Ishikawa (cell line): ENCODE measurements around the gene WDR83.

ENCODE experiments used
- CEBPB ChIP-seq: IDR thresholded peaks from 2 replicates; pipeline ENCODE4 v1.6.1; 2012
- CREB1 ChIP-seq: IDR thresholded peaks from 2 replicates; pipeline ENCODE4 v1.6.1; 2012; ENCODE audit warnings: low read depth
- EGR1 ChIP-seq: IDR thresholded peaks from 2 replicates; pipeline ENCODE4 v1.6.1; 2012
- EP300 ChIP-seq: IDR thresholded peaks from 2 replicates; pipeline ENCODE4 v1.6.1; 2012; ENCODE audit warnings: borderline replicate concordance
- FOXM1 ChIP-seq: IDR thresholded peaks from 2 replicates; pipeline ENCODE4 v1.6.1; 2012; ENCODE audit warnings: low read depth, borderline replicate concordance
- NFIC ChIP-seq: IDR thresholded peaks from 2 replicates; pipeline ENCODE4 v1.6.1; 2012
- RAD21 ChIP-seq: IDR thresholded peaks from 2 replicates; pipeline ENCODE4 v1.6.1; 2012; ENCODE audit warnings: low read depth
- TAF1 ChIP-seq: IDR thresholded peaks from 2 replicates; pipeline ENCODE4 v1.6.1; 2012; ENCODE audit warnings: low read depth, mild to moderate bottlenecking
- TCF12 ChIP-seq: IDR thresholded peaks from 2 replicates; pipeline ENCODE4 v1.6.1; 2012; ENCODE audit warnings: low read depth
- TEAD4 ChIP-seq: IDR thresholded peaks from 2 replicates; pipeline ENCODE4 v1.6.1; 2012
- YY1 ChIP-seq: IDR thresholded peaks from 2 replicates; pipeline ENCODE4 v1.6.1; 2012; ENCODE audit warnings: low read depth
- ZBTB7A ChIP-seq: IDR thresholded peaks from 2 replicates; pipeline ENCODE4 v1.6.1; 2012; ENCODE audit warnings: low read depth
- TF ChIP-seq, protein P1 (sequence below): IDR thresholded peaks from 2 replicates; pipeline ENCODE4 v1.6.1; 2012; ENCODE audit warnings: low read depth, mild to moderate bottlenecking
- TF ChIP-seq, protein P2 (sequence below): IDR thresholded peaks from 2 replicates; pipeline ENCODE4 v1.6.1; 2012
- TF ChIP-seq, protein P3 (sequence below): IDR thresholded peaks from 2 replicates; pipeline ENCODE4 v1.6.1; 2012

The WDR83 gene

DNA sequence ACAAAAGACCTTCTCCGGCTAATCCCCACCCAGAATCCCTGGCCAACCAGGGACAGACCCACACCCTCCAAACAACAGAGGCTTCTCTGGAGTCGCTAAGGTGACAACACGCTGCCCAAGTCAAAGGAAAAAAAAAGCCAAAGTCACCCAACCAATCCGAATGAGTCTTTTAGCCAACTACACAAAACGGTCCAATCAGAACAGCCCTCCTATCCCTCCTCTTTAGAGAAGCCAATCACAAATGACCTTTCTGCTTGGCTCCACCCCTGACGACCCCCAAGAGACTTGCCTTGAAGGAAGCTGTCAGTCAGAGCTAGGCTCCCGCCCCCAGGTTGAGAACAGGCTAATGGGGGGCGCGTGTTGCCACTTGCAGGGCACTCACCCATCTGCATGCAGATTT, 36.4 kb downstream of the WDR83 start:
- TF ChIP-seq TCF12 (no peak), TEAD4 (no peak), CREB1 (no peak), EP300 (no peak)

DNA sequence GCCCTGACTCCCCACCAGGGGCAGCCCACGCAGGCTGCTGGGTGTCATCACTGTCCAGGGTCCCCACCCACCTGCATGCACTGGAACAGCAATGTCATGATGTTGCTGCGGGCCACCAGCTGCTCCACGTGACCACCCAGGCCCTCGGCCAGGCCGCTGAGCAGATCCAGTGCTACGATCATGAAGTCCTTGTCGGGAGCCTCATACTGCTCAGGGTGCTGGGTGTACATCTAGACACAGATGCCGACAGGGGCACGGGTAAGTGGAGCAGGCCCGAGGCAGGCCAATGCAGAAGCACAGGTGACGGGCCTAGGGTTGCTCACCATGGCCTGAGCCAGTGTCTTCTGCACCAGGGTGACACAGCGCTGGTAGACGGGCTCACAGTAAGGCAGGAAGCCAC, 38.6 kb downstream of the WDR83 start:
- no peak for TF ChIP-seq TAF1
- TF ChIP-seq, protein P1, sequence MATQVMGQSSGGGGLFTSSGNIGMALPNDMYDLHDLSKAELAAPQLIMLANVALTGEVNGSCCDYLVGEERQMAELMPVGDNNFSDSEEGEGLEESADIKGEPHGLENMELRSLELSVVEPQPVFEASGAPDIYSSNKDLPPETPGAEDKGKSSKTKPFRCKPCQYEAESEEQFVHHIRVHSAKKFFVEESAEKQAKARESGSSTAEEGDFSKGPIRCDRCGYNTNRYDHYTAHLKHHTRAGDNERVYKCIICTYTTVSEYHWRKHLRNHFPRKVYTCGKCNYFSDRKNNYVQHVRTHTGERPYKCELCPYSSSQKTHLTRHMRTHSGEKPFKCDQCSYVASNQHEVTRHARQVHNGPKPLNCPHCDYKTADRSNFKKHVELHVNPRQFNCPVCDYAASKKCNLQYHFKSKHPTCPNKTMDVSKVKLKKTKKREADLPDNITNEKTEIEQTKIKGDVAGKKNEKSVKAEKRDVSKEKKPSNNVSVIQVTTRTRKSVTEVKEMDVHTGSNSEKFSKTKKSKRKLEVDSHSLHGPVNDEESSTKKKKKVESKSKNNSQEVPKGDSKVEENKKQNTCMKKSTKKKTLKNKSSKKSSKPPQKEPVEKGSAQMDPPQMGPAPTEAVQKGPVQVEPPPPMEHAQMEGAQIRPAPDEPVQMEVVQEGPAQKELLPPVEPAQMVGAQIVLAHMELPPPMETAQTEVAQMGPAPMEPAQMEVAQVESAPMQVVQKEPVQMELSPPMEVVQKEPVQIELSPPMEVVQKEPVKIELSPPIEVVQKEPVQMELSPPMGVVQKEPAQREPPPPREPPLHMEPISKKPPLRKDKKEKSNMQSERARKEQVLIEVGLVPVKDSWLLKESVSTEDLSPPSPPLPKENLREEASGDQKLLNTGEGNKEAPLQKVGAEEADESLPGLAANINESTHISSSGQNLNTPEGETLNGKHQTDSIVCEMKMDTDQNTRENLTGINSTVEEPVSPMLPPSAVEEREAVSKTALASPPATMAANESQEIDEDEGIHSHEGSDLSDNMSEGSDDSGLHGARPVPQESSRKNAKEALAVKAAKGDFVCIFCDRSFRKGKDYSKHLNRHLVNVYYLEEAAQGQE = no peak
- TF ChIP-seq, protein P2, sequence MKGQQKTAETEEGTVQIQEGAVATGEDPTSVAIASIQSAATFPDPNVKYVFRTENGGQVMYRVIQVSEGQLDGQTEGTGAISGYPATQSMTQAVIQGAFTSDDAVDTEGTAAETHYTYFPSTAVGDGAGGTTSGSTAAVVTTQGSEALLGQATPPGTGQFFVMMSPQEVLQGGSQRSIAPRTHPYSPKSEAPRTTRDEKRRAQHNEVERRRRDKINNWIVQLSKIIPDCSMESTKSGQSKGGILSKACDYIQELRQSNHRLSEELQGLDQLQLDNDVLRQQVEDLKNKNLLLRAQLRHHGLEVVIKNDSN = no peak
- no peak for TF ChIP-seq RAD21
- no peak for TF ChIP-seq ZBTB7A
- no peak for TF ChIP-seq FOXM1
- no peak for TF ChIP-seq TCF12
- no peak for TF ChIP-seq TEAD4
- no peak for TF ChIP-seq CEBPB
- no peak for TF ChIP-seq CREB1
- no peak for TF ChIP-seq EGR1

DNA sequence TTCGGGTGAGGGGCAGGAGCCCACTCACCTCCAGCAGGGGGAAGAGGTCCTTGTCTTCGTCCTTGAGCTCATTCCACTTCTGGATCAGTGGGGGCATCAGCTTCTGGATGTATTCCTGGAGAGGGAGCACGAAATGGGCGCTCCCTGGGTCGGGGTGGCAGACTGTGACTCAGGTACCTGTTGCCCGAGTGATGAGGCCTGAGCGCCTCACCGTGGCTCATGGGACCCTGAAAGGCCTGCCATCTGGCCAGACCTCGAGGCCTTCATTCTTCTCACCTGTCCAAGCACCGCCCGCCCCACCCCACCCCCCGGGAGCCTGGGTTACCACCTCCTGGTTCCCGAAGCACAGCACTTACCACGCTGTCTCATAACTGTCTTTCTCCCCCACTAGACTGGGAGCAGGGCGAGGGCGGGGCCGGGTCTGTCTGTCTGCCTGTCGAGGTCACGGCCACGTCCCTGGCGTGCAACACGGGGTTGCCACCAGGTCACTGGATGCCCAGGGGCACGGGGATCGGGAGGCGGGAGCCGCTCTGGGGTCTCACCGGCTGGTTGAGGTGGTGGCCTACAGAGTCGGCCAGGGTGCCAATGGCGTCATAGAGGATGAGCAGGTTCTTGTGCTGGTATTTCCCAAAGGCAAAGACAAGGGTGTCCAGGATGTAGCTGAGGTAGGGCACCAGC, 39.2 kb downstream of the WDR83 start:
- TF ChIP-seq CEBPB = no peak
- TF ChIP-seq CREB1 = no peak
- no peak for TF ChIP-seq TEAD4
- TF ChIP-seq, protein P3, sequence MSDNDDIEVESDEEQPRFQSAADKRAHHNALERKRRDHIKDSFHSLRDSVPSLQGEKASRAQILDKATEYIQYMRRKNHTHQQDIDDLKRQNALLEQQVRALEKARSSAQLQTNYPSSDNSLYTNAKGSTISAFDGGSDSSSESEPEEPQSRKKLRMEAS = no peak
- TF ChIP-seq YY1 = no peak
- no peak for TF ChIP-seq ZBTB7A
- no peak for TF ChIP-seq NFIC
- TF ChIP-seq TAF1 = no peak
- no peak for TF ChIP-seq RAD21
- TF ChIP-seq EP300 = no peak
- TF ChIP-seq, protein P2 = no peak
- TF ChIP-seq, protein P1 = no peak
- TF ChIP-seq FOXM1 = no peak
- TF ChIP-seq EGR1 = no peak
- TF ChIP-seq TCF12 = no peak

DNA sequence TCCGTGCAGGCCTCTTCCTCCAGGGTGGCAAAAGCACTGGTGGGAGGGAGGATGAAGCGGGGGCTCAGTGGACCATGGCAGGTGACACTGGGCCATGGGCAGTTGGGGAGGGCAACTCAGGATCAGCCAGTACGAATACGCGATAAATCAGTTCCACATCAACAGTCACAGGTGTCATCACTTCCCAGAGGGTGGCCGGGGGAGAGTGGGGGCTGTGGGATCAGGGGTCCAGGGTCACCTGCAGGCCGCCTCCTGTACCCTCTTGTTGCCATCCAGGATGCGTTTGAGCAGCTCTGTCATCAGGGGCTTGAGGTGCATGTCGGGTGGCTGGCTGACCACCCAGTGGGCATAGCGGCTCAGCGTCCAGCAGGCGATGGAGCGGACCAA, 39.7 kb downstream of the WDR83 start:
- TF ChIP-seq RAD21 (no peak), CEBPB (no peak)

DNA sequence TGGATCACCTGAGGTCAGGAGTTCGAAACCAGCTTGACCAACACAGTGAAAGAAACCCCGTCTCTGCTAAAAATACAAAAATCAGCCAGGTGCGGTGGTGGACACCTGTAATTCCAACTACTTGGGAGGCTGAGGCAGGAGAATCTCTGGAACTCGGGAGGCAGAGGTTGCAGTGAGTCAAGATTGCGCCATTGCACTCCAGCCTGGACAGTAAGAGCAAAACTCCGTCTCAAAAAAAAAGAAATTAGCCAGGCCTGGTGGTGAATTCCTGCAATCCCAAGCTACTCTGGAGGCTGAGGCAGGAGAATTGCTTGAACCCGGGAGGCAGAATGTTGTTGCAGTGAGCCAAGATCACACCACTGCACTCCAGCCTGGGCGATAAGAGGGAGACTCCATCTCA, 42.0 kb downstream of the WDR83 start:
- no peak for TF ChIP-seq EP300
- TF ChIP-seq, protein P2 = no peak
- no peak for TF ChIP-seq FOXM1
- TF ChIP-seq TAF1 = no peak
- TF ChIP-seq CREB1 = no peak
- no peak for TF ChIP-seq RAD21
- TF ChIP-seq ZBTB7A = no peak
- no peak for TF ChIP-seq TEAD4
- no peak for TF ChIP-seq CEBPB

DNA sequence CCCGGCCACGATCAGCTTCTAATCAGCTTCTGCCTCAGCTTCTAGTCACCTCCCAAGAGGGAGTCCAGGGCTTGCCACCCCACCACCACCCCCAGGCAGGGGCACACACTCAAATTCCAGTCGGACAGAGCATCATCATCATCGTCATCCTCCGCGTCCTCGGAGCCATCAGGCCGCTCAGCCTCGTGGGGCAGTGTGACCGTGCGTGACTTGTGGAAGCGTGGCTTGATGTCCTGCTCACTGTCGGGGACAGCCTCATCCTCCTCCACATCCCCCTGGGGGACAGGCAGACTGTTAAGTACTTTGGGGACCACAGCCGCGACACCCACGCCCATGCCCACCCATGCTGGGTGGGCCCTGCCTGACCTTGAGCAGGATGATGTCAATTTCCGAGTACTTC, 44.6 kb downstream of the WDR83 start:
- TF ChIP-seq CREB1 = no peak
- TF ChIP-seq, protein P2 = no peak
- TF ChIP-seq FOXM1 = no peak
- no peak for TF ChIP-seq ZBTB7A
- TF ChIP-seq, protein P1 = no peak
- TF ChIP-seq EP300 = no peak
- TF ChIP-seq EGR1 = no peak
- no peak for TF ChIP-seq TCF12
- TF ChIP-seq, protein P3 = no peak
- no peak for TF ChIP-seq RAD21
- no peak for TF ChIP-seq NFIC
- no peak for TF ChIP-seq TAF1
- no peak for TF ChIP-seq TEAD4
- no peak for TF ChIP-seq CEBPB
